ENCODE results near the gene HSPA12B.

- TF ChIP-seq REST (IDR thresholded peaks at IDR 0.05; ENCODE audit: insufficient read depth in 1 of 2, low read depth in 2 of 2, low read length in 1 of 2) (no peak), CTCF (IDR thresholded peaks at IDR 0.05) (no peak)
Observed at GRCh38 chr20:3760655-3761348, 28.3 kb downstream of the HSPA12B start.
